Anterior cingulate cortex (tissue), 58 donors: ENCODE results near the gene ATAD5.

Experiments
- DNase-seq, 58 donors: peaks; one replicate each; lab custom pipeline; 2025; lab: John Stamatoyannopoulos, UW

The ATAD5 gene

GRCh38 chr17:30933966-30934365 is 102.2 kb downstream of the ATAD5 start:
- no peak for DNase-seq

GRCh38 chr17:30939051-30939689 is 107.4 kb downstream of the ATAD5 start:
- DNase-seq = no peak

GRCh38 chr17:30942308-30943079 is 110.7 kb downstream of the ATAD5 start:
- DNase-seq = no peak
